ENCODE data around the gene NMT1. TPM values are rescaled to one million over a fixed set of nuclear protein-coding genes. Genes with fewer than 3 reads are reported as not detected.
A peak's percentile ranks its signal among the peaks of the same experiment; 100 is the strongest.

The NMT1 gene
- total and polyA plus RNA-seq, 2 of the 13 experiments (the other 11 are each of a cell fraction or from before 2014, with no cell fraction given), result 75.7 to 142 TPM

GRCh38 chr17:45147581-45148182, 86.6 kb downstream of the NMT1 start (continued):
- TF ChIP-seq MXI1 (IDR thresholded peaks at IDR 0.05; ENCODE audit: borderline replicate concordance, low read depth, low read length) (peak; percentile 19; the same call in 1 of the 3 replicates), TGIF2 (CRISPR knock-in tag; IDR thresholded peaks at IDR 0.05) (peak; percentile 56; the same call in 1 of the 2 replicates), MXD4 (CRISPR knock-in tag; IDR thresholded peaks at IDR 0.05) (no peak), ZUFSP (CRISPR knock-in tag; IDR thresholded peaks at IDR 0.05; ENCODE audit: borderline replicate concordance) (no peak), E2F5 (CRISPR knock-in tag; conservative IDR thresholded peaks at IDR 0.05) (no peak), ZNF556 (CRISPR knock-in tag; IDR thresholded peaks at IDR 0.05; ENCODE audit: borderline replicate concordance) (no peak), SIN3A (IDR thresholded peaks at IDR 0.05; ENCODE audit: borderline replicate concordance, low read depth, low read length) (peak; percentile 52), KAT8 (CRISPR knock-in tag; IDR thresholded peaks at IDR 0.05) (peak; percentile 76), REL (CRISPR knock-in tag; conservative IDR thresholded peaks at IDR 0.05) (no peak), ZNF256 (CRISPR knock-in tag; conservative IDR thresholded peaks at IDR 0.05) (peak; percentile 92), SSRP1 (CRISPR knock-in tag; IDR thresholded peaks at IDR 0.05) (0 out of 2 replicates have a peak, but pooled peaks have one; percentile 14), KLF15 (CRISPR knock-in tag; IDR thresholded peaks at IDR 0.05; ENCODE audit: borderline replicate concordance) (0 out of 2 replicates have a peak, but pooled peaks have one; percentile 23), ZNF749 (CRISPR knock-in tag; IDR thresholded peaks at IDR 0.05; ENCODE audit: borderline replicate concordance) (peak; percentile 72; the same call in 1 of the 2 replicates), KDM5A (IDR thresholded peaks at IDR 0.05; ENCODE audit: borderline replicate concordance, low read length) (peak; percentile 91; the same call in 1 of the 2 replicates), PTBP1 (IDR thresholded peaks at IDR 0.05; ENCODE audit: low read depth, low read length, poor library complexity, severe bottlenecking) (no peak), CEBPG (CRISPR knock-in tag; IDR thresholded peaks at IDR 0.05) (peak; percentile 8; the same call in 1 of the 2 replicates), HMG20B (CRISPR knock-in tag; conservative IDR thresholded peaks at IDR 0.05) (no peak), ETS1 (CRISPR knock-in tag; IDR thresholded peaks at IDR 0.05) (no peak), ZNF703 (CRISPR knock-in tag; IDR thresholded peaks at IDR 0.05; ENCODE audit: borderline replicate concordance) (peak; percentile 58; the same call in 1 of the 2 replicates), FOXJ3 (CRISPR knock-in tag; IDR thresholded peaks at IDR 0.05; ENCODE audit: borderline replicate concordance) (peak; percentile 96), U2AF1 (optimal IDR thresholded peaks at IDR 0.05; ENCODE audit: low read depth, low read length) (peak; percentile 50), ELF3 (CRISPR knock-in tag; IDR thresholded peaks at IDR 0.05) (peak; percentile 22; the same call in 1 of the 2 replicates), ZNF557 (CRISPR knock-in tag; IDR thresholded peaks at IDR 0.05) (no peak), FOXA3 (CRISPR knock-in tag; IDR thresholded peaks at IDR 0.05) (peak; percentile 95), AHR (CRISPR knock-in tag; IDR thresholded peaks at IDR 0.05) (no peak), NFYC (CRISPR knock-in tag; IDR thresholded peaks at IDR 0.05) (no peak), HOXA3 (CRISPR knock-in tag; IDR thresholded peaks at IDR 0.05) (peak; percentile 74; the same call in 1 of the 2 replicates), ZNF383 (CRISPR knock-in tag; IDR thresholded peaks at IDR 0.05; ENCODE audit: borderline replicate concordance) (no peak), EEA1 (CRISPR knock-in tag; IDR thresholded peaks at IDR 0.05; ENCODE audit: borderline replicate concordance) (no peak), ZNF20 (CRISPR knock-in tag; IDR thresholded peaks at IDR 0.05) (no peak; the same call in 1 of the 2 replicates)

All from HepG2 (cell line).